Esophagus squamous epithelium (tissue), 4 donors: ENCODE data around the gene CAMTA1.

Experiments used
- CTCF ChIP-seq, 6 experiments: fragments of 450-650 bp in 4 of 6; fragments of 200-600 bp in 2 of 6; sonication (generic) in 2 of 6; IDR thresholded peaks; one replicate each; pipeline ENCODE4 v1.5.1; 2016 to 2019; ENCODE audit warnings: antibody characterized with exemption in 6 of 6, mild to moderate bottlenecking in 4 of 6, moderate library complexity in 4 of 6
- POLR2A ChIP-seq, 4 donors: fragments of 450-650 bp; IDR thresholded peaks; one replicate each; pipeline ENCODE4 v1.6.1; 2017; ENCODE audit warnings: antibody characterized with exemption in 4 of 4, mild to moderate bottlenecking in 4 of 4, moderate library complexity in 3 of 4

- TF ChIP-seq CTCF (IDR thresholded peaks at IDR 0.05): no peak
- no peak for TF ChIP-seq POLR2A (IDR thresholded peaks at IDR 0.05)
These were observed 234.3 kb downstream of the CAMTA1 start for GRCh38 chr1:7019510-7019909.
